ENCODE results near the gene PDGFB. TPM values are rescaled to one million over a fixed set of nuclear protein-coding genes. Genes with fewer than 3 reads are reported as not detected.
A peak's percentile ranks its signal among the peaks of the same experiment; 100 is the strongest.

Gene PDGFB
- total and polyA plus RNA-seq, 9 donors = 3.9 to 10.7 (median 5.5) TPM

- 29 to 46% (median 37%) methylated on average over 30 of the region's 30 CpGs for WGBS, 3 donors
- no peaks in the 10 kb centered on the region for H3K36me3 ChIP-seq
- DNase-seq = peak in 4 of 5 donors; percentile 38 to 76 (median 56)
- no peaks in the 10 kb centered on the region for H3K9me3 ChIP-seq
- peaks cover 11% of the 10 kb centered on the region for H3K4me1 ChIP-seq (ENCODE audit: insufficient read depth)
- TF ChIP-seq EP300 (IDR thresholded peaks at IDR 0.05) (no peak), CTCF (IDR thresholded peaks at IDR 0.05) (no peak), POLR2A (IDR thresholded peaks at IDR 0.05) (peak; percentile 9)
- no peaks in the 10 kb centered on the region for H3K27me3 ChIP-seq
- no peak overlapping the region for H3K4me3 ChIP-seq
- no peak overlapping the region for H3K27ac ChIP-seq
- intact Hi-C loops (cut with DNase I) = no loop called here
Observed at GRCh38 chr22:39230261-39231196, 14.3 kb downstream of the PDGFB start.

GRCh38 chr22:39229688-39230260 is 15.0 kb downstream of the PDGFB start:
- Histone ChIP-seq H3K27me3 (no peaks in the 10 kb centered on the region), H3K4me3 (no peak overlapping the region), H3K36me3 (no peaks in the 10 kb centered on the region), H3K4me1 (ENCODE audit: insufficient read depth) (peaks cover 11% of the 10 kb centered on the region), H3K9me3 (no peaks in the 10 kb centered on the region), H3K27ac (no peak overlapping the region)
- no peak for DNase-seq
- TF ChIP-seq POLR2A (IDR thresholded peaks at IDR 0.05) (no peak), EP300 (IDR thresholded peaks at IDR 0.05) (no peak), CTCF (IDR thresholded peaks at IDR 0.05) (no peak)
- WGBS, 3 donors = 54 to 68% (median 61%) methylated on average over 14 of the region's 14 CpGs
- intact Hi-C loops (cut with DNase I) = no loop called here

GRCh38 chr22:39229075-39229474 is 15.7 kb downstream of the PDGFB start:
- H3K4me3 ChIP-seq = no peak overlapping the region
- intact Hi-C loops (cut with DNase I) = no loop called here
- no peak overlapping the region for H3K27ac ChIP-seq
- no peak for DNase-seq
- no peaks in the 10 kb centered on the region for H3K27me3 ChIP-seq
- no peak for TF ChIP-seq CTCF (IDR thresholded peaks at IDR 0.05)
- no peak for TF ChIP-seq POLR2A (IDR thresholded peaks at IDR 0.05)
- TF ChIP-seq EP300 (IDR thresholded peaks at IDR 0.05) = no peak
- H3K9me3 ChIP-seq = no peaks in the 10 kb centered on the region
- H3K4me1 ChIP-seq (ENCODE audit: insufficient read depth) = peaks cover 11% of the 10 kb centered on the region
- 94 to 95% (median 94%) methylated on average over 8 of the region's 8 CpGs for WGBS, 3 donors
- H3K36me3 ChIP-seq = no peaks in the 10 kb centered on the region

GRCh38 chr22:39227542-39228272 is 17.1 kb downstream of the PDGFB start:
- intact Hi-C loops (cut with DNase I) = no loop called here
- 70 to 77% (median 75%) methylated on average over 12 of the region's 12 CpGs for WGBS, 3 donors
- Histone ChIP-seq H3K4me3 (no peak overlapping the region), H3K9me3 (no peaks in the 10 kb centered on the region), H3K36me3 (no peaks in the 10 kb centered on the region), H3K27me3 (no peaks in the 10 kb centered on the region), H3K27ac (no peak overlapping the region), H3K4me1 (ENCODE audit: insufficient read depth) (peaks cover 11% of the 10 kb centered on the region)
- no peak for DNase-seq
- TF ChIP-seq CTCF (IDR thresholded peaks at IDR 0.05) (no peak), POLR2A (IDR thresholded peaks at IDR 0.05) (no peak)

Measured in ovary (tissue), 9 donors.